ENCODE results near the gene NR1I2. TPM values are rescaled to one million over a fixed set of nuclear protein-coding genes. Genes with fewer than 3 reads are reported as not detected.

The NR1I2 gene
- total RNA-seq, 1 experiment from 2014 or later: 0.07 TPM

DNA sequence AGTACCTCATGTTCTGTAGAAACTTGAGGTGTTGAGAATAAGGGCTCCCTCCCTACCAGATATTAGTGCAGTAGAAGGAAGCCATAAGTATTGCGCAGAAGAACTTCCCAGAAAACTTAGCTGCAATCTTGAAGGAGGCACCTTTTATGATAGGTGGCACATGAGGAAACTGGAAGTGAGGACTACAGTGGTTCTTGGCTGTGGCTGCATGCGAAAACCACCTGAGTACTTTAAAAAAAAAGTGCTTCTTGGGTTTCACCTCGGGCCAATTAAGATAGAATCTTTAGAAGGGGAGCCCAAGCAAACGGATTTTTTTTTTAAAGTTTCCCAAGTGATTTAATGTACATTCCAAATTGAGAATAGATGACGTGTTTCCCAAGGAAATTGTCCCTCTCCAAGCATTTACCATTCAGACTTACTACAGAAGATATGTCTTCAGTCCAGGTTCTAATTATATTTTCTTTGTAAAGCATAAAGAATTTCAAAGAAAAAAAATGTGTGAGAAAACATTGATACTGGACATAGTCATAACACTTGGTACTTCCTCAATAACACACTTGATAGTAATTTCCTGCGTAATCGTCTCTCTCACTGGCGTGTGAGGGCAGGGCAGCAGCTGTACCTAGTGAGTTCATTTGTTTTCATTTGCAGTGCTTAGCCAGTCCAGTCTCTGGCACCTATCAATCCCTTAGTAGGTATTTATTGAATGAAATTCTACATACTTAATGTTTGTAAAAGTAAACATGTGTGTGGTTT, 12.3 kb upstream of the NR1I2 start:
- intact Hi-C loops (cut with micrococcal nuclease): no loop called here
- RAD21 ChIA-PET (ENCODE audit: low non-redundant PET in 1 of 2, low total read pairs in 2 of 2, uncharacterized antibody in 2 of 2, unreplicated experiment in 2 of 2): no interaction called here
- POLR2A ChIA-PET: no interaction called here
- no peak overlapping the region for H2AFZ ChIP-seq (ENCODE audit: low read depth, low read length, poor library complexity, severe bottlenecking)
- CTCF ChIA-PET: no interaction called here
- H3K9me3 ChIP-seq (ENCODE audit: control insufficient read depth in 1 of 2, insufficient read depth in 1 of 2, low read depth in 1 of 2, low read length in 2 of 2): no peaks in the 10 kb centered on the region
- no peak for ATAC-seq
- H3K4me1 ChIP-seq (ENCODE audit: control insufficient read depth in 1 of 2, insufficient read depth in 2 of 2, low read length in 2 of 2): no peaks in the 10 kb centered on the region
- DNase-seq (ENCODE audit: low read depth, low spot score): no peak
- no peaks in the 10 kb centered on the region for H4K20me1 ChIP-seq (ENCODE audit: insufficient read depth)
- no peak overlapping the region for H3K4me2 ChIP-seq (ENCODE audit: low read length)
- TF ChIP-seq, protein P1, sequence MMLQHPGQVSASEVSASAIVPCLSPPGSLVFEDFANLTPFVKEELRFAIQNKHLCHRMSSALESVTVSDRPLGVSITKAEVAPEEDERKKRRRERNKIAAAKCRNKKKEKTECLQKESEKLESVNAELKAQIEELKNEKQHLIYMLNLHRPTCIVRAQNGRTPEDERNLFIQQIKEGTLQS (IDR thresholded peaks at IDR 0.05): no peak
- no peak for TF ChIP-seq TCF7L2 (IDR thresholded peaks at IDR 0.05; ENCODE audit: borderline replicate concordance, extremely low read depth, insufficient read depth, insufficient read length)
- TF ChIP-seq EZH2 (IDR thresholded peaks at IDR 0.05): no peak
- no peak for TF ChIP-seq JUND (IDR thresholded peaks at IDR 0.05)
- TF ChIP-seq CEBPB (IDR thresholded peaks at IDR 0.05; ENCODE audit: low read depth): no peak
- TF ChIP-seq YY1 (IDR thresholded peaks at IDR 0.05; ENCODE audit: extremely low read depth, insufficient replicate concordance, low read depth, low read length): no peak
- no peaks in the 10 kb centered on the region for H3K27me3 ChIP-seq (ENCODE audit: insufficient read depth, low read length)
- no peaks in the 10 kb centered on the region for H3K9me2 ChIP-seq (ENCODE audit: insufficient read depth)
- no TSS peak for BruUV-seq (replicated peaks)
- no peak overlapping the region for H3K27ac ChIP-seq (ENCODE audit: low read depth, low read length)
- no peak overlapping the region for H3K4me3 ChIP-seq (replicated peaks in 1 of 2; ENCODE audit: low read depth in 1 of 2, low read length in 2 of 2)
- no peaks in the 10 kb centered on the region for H3K36me3 ChIP-seq (ENCODE audit: control insufficient read depth in 1 of 2, insufficient read depth in 2 of 2, low read length in 2 of 2)
- H3K9ac ChIP-seq (ENCODE audit: low read length): no peak overlapping the region
- no peaks in the 10 kb centered on the region for H3K79me2 ChIP-seq (ENCODE audit: insufficient read depth, low read length)

DNA sequence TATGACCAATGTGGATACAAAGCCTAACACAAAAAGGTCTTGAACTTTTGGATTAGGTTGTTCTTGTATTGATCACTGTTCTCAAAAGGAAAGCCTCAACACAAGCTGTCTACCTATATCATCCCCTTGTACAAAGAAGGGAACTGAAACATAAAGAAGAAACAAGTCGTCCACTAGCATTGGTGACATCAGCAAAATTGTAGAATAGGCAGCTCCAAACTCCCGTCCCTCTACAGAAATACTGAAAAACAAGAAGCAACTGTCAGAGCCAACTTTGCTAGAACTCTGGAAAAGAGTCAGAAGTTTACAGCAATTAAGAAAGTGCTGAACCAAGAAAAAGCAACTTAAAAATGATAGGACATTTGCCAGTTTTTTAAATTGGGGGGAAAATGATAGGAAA, 7.5 kb upstream of the NR1I2 start:
- H3K9me3 ChIP-seq (ENCODE audit: control insufficient read depth in 1 of 2, insufficient read depth in 1 of 2, low read depth in 1 of 2, low read length in 2 of 2): 0 out of 4 replicates have a peak, but pooled peaks cover 0 to 3% of the 10 kb centered on the region in 2 experiments
- H3K9me2 ChIP-seq (ENCODE audit: insufficient read depth): no peaks in the 10 kb centered on the region
- no peak overlapping the region for H3K4me2 ChIP-seq (ENCODE audit: low read length)
- ChIA-PET RAD21 (ENCODE audit: low non-redundant PET in 1 of 2, low total read pairs in 2 of 2, uncharacterized antibody in 2 of 2, unreplicated experiment in 2 of 2) (no interaction called here), CTCF (no interaction called here), POLR2A (no interaction called here)
- no peaks in the 10 kb centered on the region for H3K36me3 ChIP-seq (ENCODE audit: control insufficient read depth in 1 of 2, insufficient read depth in 2 of 2, low read length in 2 of 2)
- no peak overlapping the region for H3K4me3 ChIP-seq (replicated peaks in 1 of 2; ENCODE audit: low read depth in 1 of 2, low read length in 2 of 2)
- H3K27me3 ChIP-seq (ENCODE audit: insufficient read depth, low read length): no peaks in the 10 kb centered on the region
- H3K27ac ChIP-seq (ENCODE audit: low read depth, low read length): no peak overlapping the region
- TF ChIP-seq, protein P2, sequence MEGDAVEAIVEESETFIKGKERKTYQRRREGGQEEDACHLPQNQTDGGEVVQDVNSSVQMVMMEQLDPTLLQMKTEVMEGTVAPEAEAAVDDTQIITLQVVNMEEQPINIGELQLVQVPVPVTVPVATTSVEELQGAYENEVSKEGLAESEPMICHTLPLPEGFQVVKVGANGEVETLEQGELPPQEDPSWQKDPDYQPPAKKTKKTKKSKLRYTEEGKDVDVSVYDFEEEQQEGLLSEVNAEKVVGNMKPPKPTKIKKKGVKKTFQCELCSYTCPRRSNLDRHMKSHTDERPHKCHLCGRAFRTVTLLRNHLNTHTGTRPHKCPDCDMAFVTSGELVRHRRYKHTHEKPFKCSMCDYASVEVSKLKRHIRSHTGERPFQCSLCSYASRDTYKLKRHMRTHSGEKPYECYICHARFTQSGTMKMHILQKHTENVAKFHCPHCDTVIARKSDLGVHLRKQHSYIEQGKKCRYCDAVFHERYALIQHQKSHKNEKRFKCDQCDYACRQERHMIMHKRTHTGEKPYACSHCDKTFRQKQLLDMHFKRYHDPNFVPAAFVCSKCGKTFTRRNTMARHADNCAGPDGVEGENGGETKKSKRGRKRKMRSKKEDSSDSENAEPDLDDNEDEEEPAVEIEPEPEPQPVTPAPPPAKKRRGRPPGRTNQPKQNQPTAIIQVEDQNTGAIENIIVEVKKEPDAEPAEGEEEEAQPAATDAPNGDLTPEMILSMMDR (IDR thresholded peaks at IDR 0.05 in 2 of 3, conservative IDR thresholded peaks at IDR 0.05 in 1 of 3; ENCODE audit: borderline replicate concordance in 1 of 3, insufficient read depth in 1 of 3, low read depth in 2 of 3, low read length in 2 of 3): no peak
- no peak for TF ChIP-seq FOSL1 (IDR thresholded peaks at IDR 0.05; ENCODE audit: low read depth)
- TF ChIP-seq EGR1 (IDR thresholded peaks at IDR 0.05; ENCODE audit: low read depth): no peak
- TF ChIP-seq SP1 (IDR thresholded peaks at IDR 0.05; ENCODE audit: low read depth): no peak
- TF ChIP-seq EZH2phosphoT487 (IDR thresholded peaks at IDR 0.05; ENCODE audit: borderline replicate concordance): no peak
- TF ChIP-seq SRF (IDR thresholded peaks at IDR 0.05; ENCODE audit: low read depth): no peak
- TF ChIP-seq CBX3 (IDR thresholded peaks at IDR 0.05; ENCODE audit: low read depth): no peak
- TF ChIP-seq ZFX (IDR thresholded peaks at IDR 0.05): no peak
- no peak for TF ChIP-seq YY1 (IDR thresholded peaks at IDR 0.05; ENCODE audit: extremely low read depth, insufficient replicate concordance, low read depth, low read length)
- no peak for TF ChIP-seq RAD21 (IDR thresholded peaks at IDR 0.05; ENCODE audit: low read depth)
- no peak for TF ChIP-seq TCF7L2 (IDR thresholded peaks at IDR 0.05; ENCODE audit: borderline replicate concordance, extremely low read depth, insufficient read depth, insufficient read length)
- no peak for ATAC-seq
- no peak overlapping the region for H3K9ac ChIP-seq (ENCODE audit: low read length)
- no TSS peak for BruUV-seq (replicated peaks)
- H3K79me2 ChIP-seq (ENCODE audit: insufficient read depth, low read length): no peaks in the 10 kb centered on the region
- intact Hi-C loops (cut with micrococcal nuclease): no loop called here
- H3K4me1 ChIP-seq (ENCODE audit: control insufficient read depth in 1 of 2, insufficient read depth in 2 of 2, low read length in 2 of 2): no peaks in the 10 kb centered on the region
- H4K20me1 ChIP-seq (ENCODE audit: insufficient read depth): no peaks in the 10 kb centered on the region
- DNase-seq (ENCODE audit: low read depth, low spot score): no peak
- H2AFZ ChIP-seq (ENCODE audit: low read depth, low read length, poor library complexity, severe bottlenecking): no peak overlapping the region

All from HCT116 (cell line).